HepG2 (cell line): ENCODE measurements around the gene PLXNA1. TPM values are rescaled to one million over a fixed set of nuclear protein-coding genes. Genes with fewer than 3 reads are reported as not detected.

ENCODE experiments used
- ATAC-seq: fragments of 200-7000 bp; cut with Tn5 transposase; 3 replicates; pipeline ENCODE4 v1.9.1; 2020; ENCODE audit warnings: mild to moderate bottlenecking, moderate library complexity
- BruUV-seq: library from RNA; stranded (reverse); fragments of 400-500 nt; replicated peaks from 2 replicates; lab custom pipeline; 2021; lab: Mats Ljungman, UMichigan
- CTCF ChIA-PET: fragments of 300-600 bp; formaldehyde crosslinking; extraction: SDS; loops from one replicate; lab custom pipeline; 2021; ENCODE audit warnings: low total read pairs, inconsistent platforms, low intra/inter-chr PET ratio; lab: Yijun Ruan, JAX
- POLR2A ChIA-PET: fragments of 350-600 bp; sonication (Branson Sonifier 250); formaldehyde crosslinking; loops from one replicate; lab custom pipeline; 2020; ENCODE audit warnings: antibody characterized with exemption, inconsistent platforms; lab: Yijun Ruan, JAX
- DNase-seq: peaks from one replicate; pipeline ENCODE4 v3.0.0-alpha.2; 2015; ENCODE audit warnings: low spot score
- FAIRE-seq: peaks from 3 replicates; lab custom pipeline; 2011; peaks lifted over from hg19 to GRCh38; lab: Jason Lieb, UNC
- H2AFZ ChIP-seq: one replicate; pipeline ENCODE4 v1.6.1; 2011; ENCODE audit warnings: low read length, inconsistent platforms
- H3K27ac ChIP-seq: fragments of 300-600 bp; 3 replicates; pipeline ENCODE4 v1.8.0; 2011; ENCODE audit warnings: mixed run types, mild to moderate bottlenecking, mixed read lengths, low read length, inconsistent platforms; ENCODE audit not compliant: insufficient read depth; ENCODE audit errors: extremely low read length
- H3K27me3 ChIP-seq, 2 experiments: fragments of 200-600 bp in 1 of 2; 2 replicates in 1 of 2; 3 replicates in 1 of 2; pipeline versions ENCODE4 v1.6.0 to v1.8.0; 2011; ENCODE audit warnings: low read length in 2 of 2, mild to moderate bottlenecking in 2 of 2, moderate library complexity in 2 of 2, inconsistent platforms in 1 of 2; ENCODE audit not compliant: insufficient read depth in 2 of 2, control insufficient read depth in 1 of 2
- H3K36me3 ChIP-seq, 2 experiments: fragments of 200-600 bp in 1 of 2; replicated peaks in 1 of 2; 2 replicates in 1 of 2; 3 replicates in 1 of 2; pipeline versions ENCODE4 v1.5.1 to v1.8.0; 2011; ENCODE audit warnings: low read length in 2 of 2, inconsistent platforms in 1 of 2; ENCODE audit not compliant: insufficient read depth in 2 of 2, control insufficient read depth in 1 of 2
- H3K4me1 ChIP-seq: 2 replicates; pipeline ENCODE4 v1.5.1; 2012; ENCODE audit warnings: low read length, inconsistent platforms; ENCODE audit not compliant: insufficient read depth
- H3K4me2 ChIP-seq: 2 replicates; pipeline ENCODE4 v1.6.0; 2011; ENCODE audit warnings: low read depth, low read length, inconsistent platforms
- H3K4me3 ChIP-seq, 3 experiments: fragments of 200-600 bp in 1 of 3; sonication (generic), shearing (Covaris generic) in 1 of 3; replicated peaks in 1 of 3; 2 replicates each; pipeline ENCODE4 v1.5.1; 2011 to 2016; ENCODE audit warnings: low read length in 3 of 3, inconsistent platforms in 2 of 3, low read depth in 2 of 3, mild to moderate bottlenecking in 2 of 3, control low read depth in 1 of 3, mixed read lengths in 1 of 3; ENCODE audit not compliant: insufficient read depth in 1 of 3
- H3K79me2 ChIP-seq: one replicate; pipeline ENCODE4 v1.6.1; 2011; ENCODE audit warnings: low read length, inconsistent platforms; ENCODE audit not compliant: insufficient read depth
- H3K9ac ChIP-seq: 2 replicates; pipeline ENCODE4 v1.6.0; 2011; ENCODE audit warnings: mild to moderate bottlenecking, low read depth, low read length, inconsistent platforms; ENCODE audit not compliant: insufficient read depth
- H3K9me3 ChIP-seq: 2 replicates; pipeline ENCODE4 v1.5.1; 2012; ENCODE audit warnings: mild to moderate bottlenecking, low read length
- H4K20me1 ChIP-seq: 2 replicates; pipeline ENCODE4 v1.6.0; 2011; ENCODE audit warnings: inconsistent platforms, mild to moderate bottlenecking, low read length, moderate library complexity; ENCODE audit not compliant: insufficient read depth
- KDM5A ChIP-seq: fragments of 200-600 bp; sonication (generic); IDR thresholded peaks from 2 replicates; pipeline ENCODE4 v1.7.0; 2018; ENCODE audit warnings: antibody characterized with exemption, mild to moderate bottlenecking, low read length, borderline replicate concordance
- MED13 ChIP-seq: sonication (generic); formaldehyde crosslinking; IDR thresholded peaks from 2 replicates; pipeline ENCODE4 v1.5.0; 2020; ENCODE audit warnings: missing genetic modification reagents
- PREB ChIP-seq: sonication (generic); formaldehyde crosslinking; IDR thresholded peaks from 2 replicates; pipeline ENCODE4 v1.4.0; 2020; ENCODE audit warnings: missing genetic modification reagents
- TERF1 ChIP-seq: sonication (generic); formaldehyde crosslinking; IDR thresholded peaks from 2 replicates; pipeline ENCODE4 v1.8.0; 2022; ENCODE audit warnings: mild to moderate bottlenecking, missing genetic modification reagents, moderate library complexity
- WGBS: methylation state at CpG from one replicate; pipeline ENCODE4 v1.1.6; 2017; ENCODE audit warnings: low lambda C conversion rate; 5-methylcytosine and 5-hydroxymethylcytosine counted together
- in situ Hi-C: cut with HindIII; loops from 2 replicates; pipeline ENCODE4 v1.10.0; 2017; ENCODE audit warnings: low pct_unique_long_range_greater_than_20kb; ENCODE audit not compliant: extremely low pct_ligation_motif_present
- intact Hi-C: fragments of 100-400 bp; cut with micrococcal nuclease; formaldehyde crosslinking; loops from one replicate; pipeline ENCODE4 v1.10.0; 2022; ENCODE audit not compliant: unreplicated experiment
- polyA plus RNA-seq, 8 experiments: library from polyadenylated mRNA; depleted of rRNA in 3 of 8; stranded (reverse) in 7 of 8; unstranded in 1 of 8; fragments of >200 nt; fragmentation: Illumina TruSeq in 4 of 8; extraction: Trizol in 4 of 8; gene quantifications; 2 replicates each; pipeline versions ENCODE4 v1.2.1 to v1.2.3, GENCODE V29; 2011 to 2016; ENCODE audit warnings: low read depth in 4 of 8, missing spikeins in 1 of 8, mixed read lengths in 1 of 8; ENCODE audit not compliant: insufficient read depth in 1 of 8
- total RNA-seq, 5 experiments: library from RNA; depleted of rRNA; stranded (reverse); fragments of >200 nt; fragmentation: Illumina TruSeq; extraction: Trizol; gene quantifications; 2 replicates each; pipeline ENCODE4 v1.2.3, GENCODE V29; 2016; ENCODE audit warnings: low read depth in 1 of 5

The PLXNA1 gene
- total and polyA plus RNA-seq, 2 of the 13 experiments (the other 11 are each of a cell fraction or from before 2014, with no cell fraction given): 16.6 to 18.2 TPM

DNA sequence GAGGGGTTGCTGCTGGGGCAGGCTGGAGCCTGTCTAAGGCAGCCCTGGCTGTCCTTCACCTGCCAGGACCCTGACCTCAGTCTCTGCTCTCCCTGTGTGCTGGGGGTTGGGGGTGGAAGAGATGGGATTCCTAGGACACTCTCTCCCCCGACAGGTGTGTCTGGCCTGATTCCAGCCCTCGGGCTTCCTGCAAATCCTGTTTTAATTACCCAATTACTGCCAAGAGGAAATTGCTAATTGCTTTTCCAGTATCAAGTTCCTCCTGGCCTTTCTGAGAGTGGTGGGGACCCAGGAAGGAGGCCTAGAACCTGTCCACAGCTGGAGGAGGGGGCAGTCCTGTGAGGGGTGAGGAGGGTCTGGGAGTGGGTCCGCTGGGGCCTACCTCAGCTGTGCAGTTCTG lies 15.8 kb downstream of the PLXNA1 start:
- no peak overlapping the region for H3K4me3 ChIP-seq
- WGBS: 100% methylated on average over 2 of the region's 3 CpGs

More for the DNA sequence above, 15.8 kb downstream of the PLXNA1 start:
- FAIRE-seq (no peak), DNase-seq (no peak), ATAC-seq (no peak)
- no TSS peak for BruUV-seq
- in situ Hi-C loops: no loop called here
- Histone ChIP-seq H3K36me3 (peaks cover 0 to 4% of the 10 kb centered on the region in 2 experiments; a peak in 2 of 5 replicates), H4K20me1 (peaks cover 2% of the 10 kb centered on the region; the same call in 1 of the 2 replicates), H3K27ac (no peak overlapping the region)
- POLR2A ChIA-PET: no interaction called here
- TF ChIP-seq MED13 (CRISPR knock-in tag) (no peak), PREB (CRISPR knock-in tag) (no peak), TERF1 (CRISPR knock-in tag) (no peak), KDM5A (no peak)
- TF ChIP-seq, all 625 proteins: peak for 0
- no peaks in the 10 kb centered on the region for H3K79me2 ChIP-seq
- no peaks in the 10 kb centered on the region; a peak in 1 of 5 replicates for H3K27me3 ChIP-seq
- no peaks in the 10 kb centered on the region for H3K4me1 ChIP-seq
- H2AFZ ChIP-seq: no peak overlapping the region
- H3K4me2 ChIP-seq: no peak overlapping the region
- intact Hi-C loops: no loop called here
- no peaks in the 10 kb centered on the region for H3K9me3 ChIP-seq
- CTCF ChIA-PET: no interaction called here
- H3K9ac ChIP-seq: no peak overlapping the region
